ENCODE data around the gene GSX1. TPM values are rescaled to one million over a fixed set of nuclear protein-coding genes. Genes with fewer than 3 reads are reported as not detected.

Gene GSX1
- total and polyA plus RNA-seq, 9 of the 15 experiments (the other 6 are each of a cell fraction or from before 2014, with no cell fraction given): not detected

DNA sequence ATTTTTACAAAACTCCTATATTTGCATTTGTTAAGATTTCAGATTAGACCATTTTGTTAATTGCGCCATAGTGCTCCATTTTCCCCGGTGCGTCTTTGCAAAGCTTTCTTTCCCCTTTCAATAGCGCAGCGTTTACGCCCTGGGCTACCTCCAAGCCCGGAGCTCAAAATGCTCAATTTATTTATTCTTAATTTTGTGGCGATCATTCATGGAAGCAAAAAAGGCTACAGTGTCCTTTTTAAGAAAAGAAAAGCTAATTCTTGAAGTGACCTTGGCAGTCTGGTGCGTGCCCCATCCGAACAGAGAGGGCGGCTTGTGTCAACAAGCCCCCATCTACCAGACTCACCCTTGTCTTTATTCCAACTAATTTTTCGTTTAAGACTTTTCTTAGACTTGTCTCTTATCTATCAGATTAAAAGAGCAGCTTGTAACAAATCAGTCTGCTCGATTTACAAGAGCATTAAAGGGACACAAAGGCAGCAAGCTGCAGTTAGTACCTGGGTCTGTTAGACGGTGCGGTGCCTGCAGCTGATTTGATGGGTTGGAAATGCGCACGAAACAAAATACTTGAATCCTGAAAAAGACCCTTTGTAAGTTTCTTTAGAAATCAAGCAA, 30.1 kb downstream of the GSX1 start (continued):
- TF ChIP-seq HES1 (IDR thresholded peaks at IDR 0.05; ENCODE audit: low read depth) (no peak), PRMT5 (CRISPR knock-in tag; IDR thresholded peaks at IDR 0.05) (no peak), GTF2E2 (tag; IDR thresholded peaks at IDR 0.05) (no peak)

DNA sequence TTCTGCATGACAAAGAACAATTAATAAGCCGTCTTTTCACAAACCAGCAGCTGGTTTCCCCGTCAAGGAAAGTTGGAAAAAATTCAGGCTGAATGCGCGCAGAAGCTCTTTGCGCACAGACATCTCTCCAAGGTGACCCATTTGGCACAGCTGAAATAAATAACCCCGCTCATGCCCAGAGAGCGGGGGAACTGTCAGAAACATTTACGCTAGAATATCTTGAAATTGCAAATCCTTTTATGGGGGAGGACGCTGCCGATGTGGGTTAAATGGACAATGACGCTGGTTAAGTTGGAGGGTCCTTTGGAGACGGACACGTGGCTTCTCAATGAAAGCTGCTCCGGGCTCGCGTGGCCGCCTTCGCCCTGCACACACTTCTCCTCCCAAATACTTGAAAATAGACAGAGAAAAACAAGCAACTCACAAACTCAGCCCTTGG, 30.6 kb downstream of the GSX1 start:
- Histone ChIP-seq H3K4me3 (no peak overlapping the region), H3K9ac (ENCODE audit: insufficient read depth in 1 of 2, low read depth in 2 of 2, low read length in 2 of 2) (no peak overlapping the region), H3K4me1 (replicated peaks in 1 of 2; ENCODE audit: control insufficient read depth in 2 of 2, insufficient read depth in 2 of 2, low read length in 2 of 2) (peaks cover 0 to 3% of the 10 kb centered on the region in 2 experiments; a peak in 2 of 5 replicates), H3K27ac (ENCODE audit: extremely low read depth, low read depth, low read length) (no peak overlapping the region), H3K36me3 (ENCODE audit: control insufficient read depth, insufficient read depth, low read length) (no peaks in the 10 kb centered on the region), H2AFZ (ENCODE audit: low read depth, low read length) (no peak overlapping the region), H3K4me2 (ENCODE audit: insufficient read depth, low read length) (no peak overlapping the region), H3K9me3 (replicated peaks; ENCODE audit: control insufficient read depth, insufficient read depth, low read depth, low read length) (no peaks in the 10 kb centered on the region), H3K9me1 (ENCODE audit: control insufficient read depth, insufficient read depth, low read length) (no peaks in the 10 kb centered on the region), H3K27me3 (ENCODE audit: control insufficient read depth in 2 of 2, insufficient read depth in 2 of 2, low read length in 2 of 2) (peaks cover 0 to 8% of the 10 kb centered on the region in 2 experiments; a peak in 1 of 5 replicates), H4K20me1 (replicated peaks; ENCODE audit: control insufficient read depth, insufficient read depth, low read length) (no peaks in the 10 kb centered on the region), H3K79me2 (ENCODE audit: control insufficient read depth, insufficient read depth, low read length) (no peaks in the 10 kb centered on the region)
- CTCF ChIA-PET (ENCODE audit: low intra/inter-chr PET ratio): interaction anchor here (0.6 kb wide), 1 partner anchor 443 kb away, joined by 3 read pairs; no protein-coding TSS in a partner anchor
- DNase-seq (ENCODE audit: extremely low read depth in 1 of 4, low spot score in 3 of 4) (no peak), ATAC-seq (no peak), FAIRE-seq (no peak)
- POLR2A ChIA-PET: interaction anchor here (0.7 to 0.9 kb wide), 3 partner anchors 26 to 950 kb away, joined by 3 read pairs; no protein-coding TSS in a partner anchor
- WGBS (ENCODE audit: insufficient coverage, low coverage, missing lambda C conversion rate): 3% methylated on average over 18 of the region's 18 CpGs
- in situ Hi-C loops (cut with MboI): loop anchor here (10.0 kb wide), 1 partner anchor 338 kb away; no protein-coding TSS in a partner anchor
- intact Hi-C loops (cut with micrococcal nuclease): no loop called here
- peak; percentile 91; the same call in 1 of the 2 replicates for TF ChIP-seq HDAC6 (IDR thresholded peaks at IDR 0.05; ENCODE audit: low read depth, low read length)
- no peak for TF ChIP-seq ZNF445 (CRISPR knock-in tag; IDR thresholded peaks at IDR 0.05; ENCODE audit: low read depth)
- TF ChIP-seq TAF9B (IDR thresholded peaks at IDR 0.05; ENCODE audit: partially characterized antibody): no peak
- no TSS peak for BruUV-seq (replicated peaks)

All from K562 (cell line).